PC-9 (cell line): Measurements from ENCODE around the gene IMMT.

Experiments
- EZH2 ChIP-seq: fragments of 200-600 bp; sonication (generic); IDR thresholded peaks from 2 replicates; pipeline ENCODE4 v1.8.0; 2017; ENCODE audit warnings: antibody characterized with exemption, low read depth
- TF ChIP-seq, protein P1 (sequence below): fragments of 200-600 bp; sonication (generic); conservative IDR thresholded peaks from 2 replicates; pipeline ENCODE4 v1.6.1; 2017; ENCODE audit warnings: mixed run types, antibody characterized with exemption, mild to moderate bottlenecking, moderate library complexity

DNA sequence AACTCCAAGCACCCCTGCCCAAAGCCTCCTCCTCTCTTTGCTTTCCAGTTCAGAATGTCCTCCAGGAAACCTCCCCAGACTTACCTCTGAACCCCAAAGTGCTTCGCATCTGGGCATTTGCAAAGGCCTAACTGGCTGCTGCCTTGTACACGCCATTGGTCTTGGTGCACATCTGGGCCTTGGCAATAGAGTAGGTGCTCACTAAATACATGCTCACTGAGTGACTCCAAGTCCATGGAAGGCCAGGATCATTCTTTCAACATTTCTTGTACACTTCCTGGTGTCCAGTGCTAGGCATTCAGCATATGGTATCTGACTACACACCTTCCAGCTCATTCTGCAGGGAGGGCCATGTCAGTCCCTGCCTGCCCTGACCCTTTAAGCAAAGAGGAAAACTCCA is 32.4 kb upstream of the IMMT start:
- TF ChIP-seq EZH2 = no peak
- TF ChIP-seq, protein P1, sequence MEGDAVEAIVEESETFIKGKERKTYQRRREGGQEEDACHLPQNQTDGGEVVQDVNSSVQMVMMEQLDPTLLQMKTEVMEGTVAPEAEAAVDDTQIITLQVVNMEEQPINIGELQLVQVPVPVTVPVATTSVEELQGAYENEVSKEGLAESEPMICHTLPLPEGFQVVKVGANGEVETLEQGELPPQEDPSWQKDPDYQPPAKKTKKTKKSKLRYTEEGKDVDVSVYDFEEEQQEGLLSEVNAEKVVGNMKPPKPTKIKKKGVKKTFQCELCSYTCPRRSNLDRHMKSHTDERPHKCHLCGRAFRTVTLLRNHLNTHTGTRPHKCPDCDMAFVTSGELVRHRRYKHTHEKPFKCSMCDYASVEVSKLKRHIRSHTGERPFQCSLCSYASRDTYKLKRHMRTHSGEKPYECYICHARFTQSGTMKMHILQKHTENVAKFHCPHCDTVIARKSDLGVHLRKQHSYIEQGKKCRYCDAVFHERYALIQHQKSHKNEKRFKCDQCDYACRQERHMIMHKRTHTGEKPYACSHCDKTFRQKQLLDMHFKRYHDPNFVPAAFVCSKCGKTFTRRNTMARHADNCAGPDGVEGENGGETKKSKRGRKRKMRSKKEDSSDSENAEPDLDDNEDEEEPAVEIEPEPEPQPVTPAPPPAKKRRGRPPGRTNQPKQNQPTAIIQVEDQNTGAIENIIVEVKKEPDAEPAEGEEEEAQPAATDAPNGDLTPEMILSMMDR = no peak
